ENCODE results near the gene FLCN. TPM values are rescaled to one million over a fixed set of nuclear protein-coding genes. Genes with fewer than 3 reads are reported as not detected.
"Not testable (repeated sequence)": the region's sequence is repeated elsewhere in the genome, so short reads cannot be mapped to it uniquely, and the experiment has no call there.

FLCN gene
- total and polyA plus RNA-seq, 8 donors = 14.1 to 42.1 (median 18.0) TPM

DNA sequence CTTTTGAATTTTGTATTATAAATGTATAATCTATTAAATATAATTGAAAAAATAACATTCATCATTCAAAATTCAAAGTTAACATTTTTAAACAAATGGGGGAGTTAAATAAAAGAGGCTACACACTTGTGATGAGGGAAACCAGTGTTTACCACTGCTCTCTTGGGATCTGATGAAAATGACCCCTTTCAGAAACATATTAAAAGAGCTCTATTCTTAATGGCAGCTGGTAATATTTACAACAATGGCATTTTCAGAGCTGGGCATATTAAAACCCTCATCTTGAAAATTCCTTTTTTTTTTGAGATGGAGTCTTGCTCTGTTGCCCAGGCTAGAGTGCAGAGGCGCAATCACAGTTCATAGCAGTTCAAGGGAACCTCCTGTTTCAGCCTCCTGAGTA, 19.3 kb upstream of the FLCN start:
- Histone ChIP-seq H3K27me3 (no peaks in the 10 kb centered on the region), H3K9me3 (no peaks in the 10 kb centered on the region), H3K4me1 (no peaks in the 10 kb centered on the region), H3K27ac (no peak overlapping the region), H3K4me3 (no peak overlapping the region), H3K36me3 (peaks cover 0 to 64% (median 28%) of the 10 kb centered on the region in 3 donors)
- 98 to 100% methylated on average over 1 of the region's 1 CpG for WGBS, 2 donors
- no peak for FAIRE-seq
- intact Hi-C loops (cut with DNase I) = no loop called here
- no peak for DNase-seq
- TF ChIP-seq, protein P1, sequence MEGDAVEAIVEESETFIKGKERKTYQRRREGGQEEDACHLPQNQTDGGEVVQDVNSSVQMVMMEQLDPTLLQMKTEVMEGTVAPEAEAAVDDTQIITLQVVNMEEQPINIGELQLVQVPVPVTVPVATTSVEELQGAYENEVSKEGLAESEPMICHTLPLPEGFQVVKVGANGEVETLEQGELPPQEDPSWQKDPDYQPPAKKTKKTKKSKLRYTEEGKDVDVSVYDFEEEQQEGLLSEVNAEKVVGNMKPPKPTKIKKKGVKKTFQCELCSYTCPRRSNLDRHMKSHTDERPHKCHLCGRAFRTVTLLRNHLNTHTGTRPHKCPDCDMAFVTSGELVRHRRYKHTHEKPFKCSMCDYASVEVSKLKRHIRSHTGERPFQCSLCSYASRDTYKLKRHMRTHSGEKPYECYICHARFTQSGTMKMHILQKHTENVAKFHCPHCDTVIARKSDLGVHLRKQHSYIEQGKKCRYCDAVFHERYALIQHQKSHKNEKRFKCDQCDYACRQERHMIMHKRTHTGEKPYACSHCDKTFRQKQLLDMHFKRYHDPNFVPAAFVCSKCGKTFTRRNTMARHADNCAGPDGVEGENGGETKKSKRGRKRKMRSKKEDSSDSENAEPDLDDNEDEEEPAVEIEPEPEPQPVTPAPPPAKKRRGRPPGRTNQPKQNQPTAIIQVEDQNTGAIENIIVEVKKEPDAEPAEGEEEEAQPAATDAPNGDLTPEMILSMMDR (IDR thresholded peaks at IDR 0.05) = no peak
- ATAC-seq = no peak

DNA sequence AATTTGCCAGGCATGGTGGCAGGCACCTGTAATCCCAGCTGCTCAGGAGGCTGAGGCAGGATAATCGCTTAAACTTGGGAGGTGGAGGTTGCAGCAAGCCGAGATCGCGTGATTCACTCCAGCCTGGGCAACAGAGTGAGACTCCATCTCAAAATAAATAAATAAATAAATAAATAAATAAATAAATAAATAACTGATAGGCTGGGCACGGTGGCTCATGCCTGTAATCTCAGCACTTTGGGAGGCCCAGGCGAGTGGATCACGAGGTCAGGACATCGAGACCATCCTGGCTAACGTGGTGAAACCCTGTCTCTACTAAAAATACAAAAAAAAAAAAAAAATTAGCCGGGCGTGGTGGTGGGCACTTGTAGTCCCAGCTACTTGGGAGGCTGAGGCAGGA, 18.7 kb upstream of the FLCN start:
- H3K27ac ChIP-seq; FAIRE-seq; intact Hi-C loops (cut with DNase I); DNase-seq; H3K4me3 ChIP-seq; H3K9me3 ChIP-seq; H3K27me3 ChIP-seq; H3K4me1 ChIP-seq; ATAC-seq: not testable (repeated sequence)
- 93 to 94% methylated on average over 9 to 10 of the region's 11 CpGs for WGBS, 2 donors
- H3K36me3 ChIP-seq = peaks cover 0 to 61% (median 28%) of the 10 kb centered on the region in 3 donors

DNA sequence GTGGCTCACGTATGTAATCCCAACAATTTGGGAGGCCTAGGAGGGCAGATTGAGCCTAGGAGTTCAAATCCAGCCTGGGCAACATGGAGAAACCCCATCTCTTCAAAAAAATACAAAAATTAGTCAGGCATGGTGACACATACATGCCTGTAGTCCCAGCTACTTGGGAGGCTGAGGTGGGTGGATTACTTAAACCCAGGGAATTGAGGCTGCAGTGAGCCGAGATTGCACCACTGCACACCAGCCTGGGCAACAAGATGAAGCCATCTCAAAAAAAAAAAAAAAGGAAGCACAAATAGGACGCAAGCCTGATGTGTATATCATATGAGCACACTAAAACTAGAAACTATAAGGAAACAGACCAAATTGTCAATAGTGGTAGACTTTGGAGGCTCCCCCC, 17.1 kb upstream of the FLCN start:
- intact Hi-C loops (cut with DNase I) = no loop called here
- ATAC-seq (no peak), DNase-seq (no peak), FAIRE-seq (no peak)
- 82 to 90% methylated on average over 3 of the region's 3 CpGs for WGBS, 2 donors
- no peak overlapping the region for H3K27ac ChIP-seq
- peaks cover 0 to 46% (median 15%) of the 10 kb centered on the region in 3 donors for H3K36me3 ChIP-seq
- no peaks in the 10 kb centered on the region for H3K9me3 ChIP-seq
- TF ChIP-seq, protein P1 (IDR thresholded peaks at IDR 0.05) = no peak
- no peak overlapping the region for H3K4me3 ChIP-seq
- H3K4me1 ChIP-seq = no peaks in the 10 kb centered on the region
- H3K27me3 ChIP-seq = no peaks in the 10 kb centered on the region

DNA sequence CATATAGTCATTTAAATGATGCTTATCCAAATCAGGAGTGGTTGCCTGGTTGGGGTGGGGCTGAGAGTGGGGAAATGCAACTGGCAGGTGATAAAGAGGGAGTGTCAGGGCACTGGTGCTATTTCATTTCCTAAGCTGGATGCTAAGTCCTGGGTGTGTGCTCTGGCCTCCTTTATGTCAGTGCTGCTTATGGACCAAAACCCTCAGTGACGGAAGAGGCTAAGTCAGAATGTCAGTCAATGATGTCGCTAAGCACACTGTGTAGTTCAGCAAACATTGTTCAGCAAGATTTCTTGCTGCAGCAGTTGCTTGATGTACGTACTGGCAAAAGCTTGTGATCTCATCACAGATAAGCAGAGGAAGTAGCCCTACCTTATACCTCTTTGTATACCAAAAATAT, 16.4 kb upstream of the FLCN start:
- FAIRE-seq = no peak
- H3K9me3 ChIP-seq = no peaks in the 10 kb centered on the region
- TF ChIP-seq, protein P1 (IDR thresholded peaks at IDR 0.05) = no peak
- no peak overlapping the region for H3K27ac ChIP-seq
- DNase-seq = no peak
- no peaks in the 10 kb centered on the region for H3K4me1 ChIP-seq
- H3K27me3 ChIP-seq = no peaks in the 10 kb centered on the region
- H3K4me3 ChIP-seq = no peak overlapping the region
- ATAC-seq = no peak
- intact Hi-C loops (cut with DNase I) = no loop called here
- H3K36me3 ChIP-seq = peaks cover 0 to 48% (median 16%) of the 10 kb centered on the region in 3 donors
- 77 to 87% methylated on average over 3 of the region's 3 CpGs for WGBS, 2 donors

DNA sequence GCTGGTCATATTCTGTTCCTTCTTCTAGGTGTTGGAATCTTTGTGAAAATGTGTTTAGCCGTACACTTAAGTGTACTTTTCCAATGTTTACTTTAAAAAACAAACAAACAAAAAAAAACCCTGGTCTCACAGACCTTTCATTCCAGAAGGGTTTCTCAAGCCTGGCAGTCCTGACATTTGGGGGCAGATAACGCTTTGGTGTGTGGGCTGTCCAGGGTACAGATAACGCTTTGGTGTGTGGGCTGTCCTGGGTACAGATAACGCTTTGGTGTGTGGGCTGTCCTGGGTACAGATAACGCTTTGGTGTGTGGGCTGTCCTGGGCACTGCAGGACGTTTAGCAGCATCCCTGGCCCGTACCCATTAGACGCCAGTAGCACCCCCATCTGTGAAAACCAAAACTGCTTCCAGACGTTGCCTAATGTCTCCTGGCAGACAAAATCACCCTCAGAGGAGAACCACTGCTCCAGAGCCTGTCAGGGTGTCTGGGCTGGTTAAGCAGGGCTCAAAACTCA, 15.2 kb upstream of the FLCN start:
- Histone ChIP-seq H3K9me3 (no peaks in the 10 kb centered on the region), H3K27me3 (no peaks in the 10 kb centered on the region), H3K27ac (no peak overlapping the region), H3K4me3 (no peak overlapping the region), H3K36me3 (peaks cover 0 to 58% (median 19%) of the 10 kb centered on the region in 3 donors), H3K4me1 (no peaks in the 10 kb centered on the region)
- FAIRE-seq (no peak), DNase-seq (peak in 1 of 6 donors; percentile 11), ATAC-seq (peak in 1 of 4 donors; percentile 15)
- 50 to 52% methylated on average over 9 of the region's 9 CpGs for WGBS, 2 donors
- TF ChIP-seq, protein P1 (IDR thresholded peaks at IDR 0.05) = no peak
- intact Hi-C loops (cut with DNase I) = no loop called here
